Measurements from ENCODE around the gene PINLYP. TPM values are rescaled to one million over a fixed set of nuclear protein-coding genes. Genes with fewer than 3 reads are reported as not detected.

Gene PINLYP
- polyA plus RNA-seq, 3 donors = 0.83 to 1.3 (median 0.93) TPM

DNA sequence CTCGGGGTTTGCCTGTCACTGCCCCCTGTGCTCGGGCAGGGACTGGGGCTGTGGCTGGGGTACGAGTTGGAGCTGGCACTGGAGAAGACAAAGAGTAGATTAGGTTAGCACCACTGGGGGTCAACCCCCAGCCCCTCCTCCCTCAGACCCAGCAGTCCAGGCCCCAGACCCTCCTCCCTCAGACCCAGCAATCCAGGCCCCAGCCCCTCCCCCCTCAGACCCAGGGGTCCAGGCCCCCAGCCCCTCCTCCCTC is 23.5 kb upstream of the PINLYP start:
- no peak for DNase-seq
- no peak overlapping the region for H3K4me2 ChIP-seq (replicated peaks; ENCODE audit: extremely low read depth, low read length, poor library complexity, severe bottlenecking)
- no peaks in the 10 kb centered on the region for H3K4me1 ChIP-seq (ENCODE audit: control insufficient read depth in 1 of 2, insufficient read depth in 2 of 2, low read length in 2 of 2)
- H2AFZ ChIP-seq (ENCODE audit: insufficient read depth, low read depth, low read length, poor library complexity, severe bottlenecking) = no peak overlapping the region
- H3K27ac ChIP-seq (ENCODE audit: low read depth in 1 of 2, low read length in 2 of 2) = no peak overlapping the region
- H3K4me1 Mint-ChIP-seq = no peaks in the 10 kb centered on the region
- H3K9ac ChIP-seq (ENCODE audit: insufficient read depth, low read length, poor library complexity, severe bottlenecking) = no peak overlapping the region
- H3K4me3 ChIP-seq (replicated peaks in 1 of 3; ENCODE audit: low read depth in 2 of 3, low read length in 3 of 3) = no peak overlapping the region
- no CpG with 5 or more reads among the region's 3 CpGs for WGBS (ENCODE audit: insufficient coverage)
- no peak overlapping the region for H3K4me3 Mint-ChIP-seq
- peak overlapping the region in 2 of 7 donors; percentile 1 to 62 for H3K27ac Mint-ChIP-seq
- H3K9me3 Mint-ChIP-seq = no peaks in the 10 kb centered on the region
- TF ChIP-seq, protein P1, sequence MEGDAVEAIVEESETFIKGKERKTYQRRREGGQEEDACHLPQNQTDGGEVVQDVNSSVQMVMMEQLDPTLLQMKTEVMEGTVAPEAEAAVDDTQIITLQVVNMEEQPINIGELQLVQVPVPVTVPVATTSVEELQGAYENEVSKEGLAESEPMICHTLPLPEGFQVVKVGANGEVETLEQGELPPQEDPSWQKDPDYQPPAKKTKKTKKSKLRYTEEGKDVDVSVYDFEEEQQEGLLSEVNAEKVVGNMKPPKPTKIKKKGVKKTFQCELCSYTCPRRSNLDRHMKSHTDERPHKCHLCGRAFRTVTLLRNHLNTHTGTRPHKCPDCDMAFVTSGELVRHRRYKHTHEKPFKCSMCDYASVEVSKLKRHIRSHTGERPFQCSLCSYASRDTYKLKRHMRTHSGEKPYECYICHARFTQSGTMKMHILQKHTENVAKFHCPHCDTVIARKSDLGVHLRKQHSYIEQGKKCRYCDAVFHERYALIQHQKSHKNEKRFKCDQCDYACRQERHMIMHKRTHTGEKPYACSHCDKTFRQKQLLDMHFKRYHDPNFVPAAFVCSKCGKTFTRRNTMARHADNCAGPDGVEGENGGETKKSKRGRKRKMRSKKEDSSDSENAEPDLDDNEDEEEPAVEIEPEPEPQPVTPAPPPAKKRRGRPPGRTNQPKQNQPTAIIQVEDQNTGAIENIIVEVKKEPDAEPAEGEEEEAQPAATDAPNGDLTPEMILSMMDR (IDR thresholded peaks at IDR 0.05) = no peak
- no peaks in the 10 kb centered on the region for H3K27me3 ChIP-seq (ENCODE audit: control insufficient read depth in 2 of 2, insufficient read depth in 2 of 2, low read length in 2 of 2)
- peaks cover 62 to 80% of the 10 kb centered on the region in 2 donors for H3K36me3 Mint-ChIP-seq
- H4K20me1 ChIP-seq (ENCODE audit: insufficient read depth, low read length) = no peaks in the 10 kb centered on the region
- no peaks in the 10 kb centered on the region for H3K9me3 ChIP-seq (replicated peaks in 1 of 2; ENCODE audit: control insufficient read depth in 1 of 2, insufficient read depth in 1 of 2, low read length in 2 of 2)
- peaks cover 0 to 3% (median 2%) of the 10 kb centered on the region in 3 donors for H3K27me3 Mint-ChIP-seq (ENCODE audit: low read depth in 3 of 3)
- H3K79me2 ChIP-seq (ENCODE audit: insufficient read depth, low read length) = no peaks in the 10 kb centered on the region
- H3K36me3 ChIP-seq (replicated peaks in 1 of 2; ENCODE audit: control insufficient read depth in 1 of 2, insufficient read depth in 2 of 2, low read length in 2 of 2) = peaks cover 47 to 79% of the 10 kb centered on the region in 2 donors
- intact Hi-C loops (cut with micrococcal nuclease) = no loop called here

DNA sequence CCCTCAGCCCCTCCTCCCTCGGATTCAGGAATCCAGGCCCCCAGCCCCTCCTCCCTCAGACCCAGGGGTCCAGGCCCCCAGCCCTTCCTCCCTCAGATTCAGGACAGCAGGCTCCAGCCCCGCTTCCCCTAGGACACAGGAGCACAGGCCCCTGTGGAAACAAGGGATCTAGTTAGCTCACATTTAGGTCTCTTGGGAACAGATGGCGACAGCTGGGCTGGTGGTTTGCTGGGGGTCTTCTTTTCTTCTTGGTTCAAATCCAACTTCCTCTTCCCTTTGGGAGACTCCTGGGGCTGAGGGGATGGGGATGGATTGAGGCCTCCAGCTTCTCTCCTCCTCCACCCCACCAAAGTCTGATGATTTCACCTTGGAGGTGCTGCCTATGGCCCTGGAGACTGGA is 23.0 kb upstream of the PINLYP start:
- no peaks in the 10 kb centered on the region for H3K4me1 Mint-ChIP-seq
- no peaks in the 10 kb centered on the region for H3K79me2 ChIP-seq (ENCODE audit: insufficient read depth, low read length)
- H3K9me3 Mint-ChIP-seq = no peaks in the 10 kb centered on the region
- peak overlapping the region in 4 of 7 donors; percentile 33 to 77 (median 53) for H3K27ac Mint-ChIP-seq
- H3K9me3 ChIP-seq (replicated peaks in 1 of 2; ENCODE audit: control insufficient read depth in 1 of 2, insufficient read depth in 1 of 2, low read length in 2 of 2) = no peaks in the 10 kb centered on the region
- H3K27me3 ChIP-seq (ENCODE audit: control insufficient read depth in 2 of 2, insufficient read depth in 2 of 2, low read length in 2 of 2) = no peaks in the 10 kb centered on the region
- WGBS (ENCODE audit: insufficient coverage) = 33% methylated on average over 1 of the region's 3 CpGs
- H2AFZ ChIP-seq (ENCODE audit: insufficient read depth, low read depth, low read length, poor library complexity, severe bottlenecking) = no peak overlapping the region
- no peak overlapping the region for H3K4me3 ChIP-seq (replicated peaks in 1 of 3; ENCODE audit: low read depth in 2 of 3, low read length in 3 of 3)
- DNase-seq = no peak
- H3K27ac ChIP-seq (ENCODE audit: low read depth in 1 of 2, low read length in 2 of 2) = peak overlapping the region in 1 of 2 donors; percentile 34
- H3K4me1 ChIP-seq (ENCODE audit: control insufficient read depth in 1 of 2, insufficient read depth in 2 of 2, low read length in 2 of 2) = no peaks in the 10 kb centered on the region
- no peak overlapping the region for H3K4me3 Mint-ChIP-seq
- H3K36me3 Mint-ChIP-seq = peaks cover 63 to 80% of the 10 kb centered on the region in 2 donors
- intact Hi-C loops (cut with micrococcal nuclease) = no loop called here
- H3K36me3 ChIP-seq (replicated peaks in 1 of 2; ENCODE audit: control insufficient read depth in 1 of 2, insufficient read depth in 2 of 2, low read length in 2 of 2) = peaks cover 50 to 81% of the 10 kb centered on the region in 2 donors
- H3K4me2 ChIP-seq (replicated peaks; ENCODE audit: extremely low read depth, low read length, poor library complexity, severe bottlenecking) = no peak overlapping the region
- no peak overlapping the region for H3K9ac ChIP-seq (ENCODE audit: insufficient read depth, low read length, poor library complexity, severe bottlenecking)
- H4K20me1 ChIP-seq (ENCODE audit: insufficient read depth, low read length) = no peaks in the 10 kb centered on the region
- peaks cover 0 to 3% (median 0%) of the 10 kb centered on the region in 3 donors for H3K27me3 Mint-ChIP-seq (ENCODE audit: low read depth in 3 of 3)
- TF ChIP-seq, protein P1 (IDR thresholded peaks at IDR 0.05) = no peak

Data from CD14-positive monocyte (primary cell).